ENCODE results near the gene FRYL.
A peak's percentile ranks its signal among the peaks of the same experiment; 100 is the strongest.

FRYL gene

DNA sequence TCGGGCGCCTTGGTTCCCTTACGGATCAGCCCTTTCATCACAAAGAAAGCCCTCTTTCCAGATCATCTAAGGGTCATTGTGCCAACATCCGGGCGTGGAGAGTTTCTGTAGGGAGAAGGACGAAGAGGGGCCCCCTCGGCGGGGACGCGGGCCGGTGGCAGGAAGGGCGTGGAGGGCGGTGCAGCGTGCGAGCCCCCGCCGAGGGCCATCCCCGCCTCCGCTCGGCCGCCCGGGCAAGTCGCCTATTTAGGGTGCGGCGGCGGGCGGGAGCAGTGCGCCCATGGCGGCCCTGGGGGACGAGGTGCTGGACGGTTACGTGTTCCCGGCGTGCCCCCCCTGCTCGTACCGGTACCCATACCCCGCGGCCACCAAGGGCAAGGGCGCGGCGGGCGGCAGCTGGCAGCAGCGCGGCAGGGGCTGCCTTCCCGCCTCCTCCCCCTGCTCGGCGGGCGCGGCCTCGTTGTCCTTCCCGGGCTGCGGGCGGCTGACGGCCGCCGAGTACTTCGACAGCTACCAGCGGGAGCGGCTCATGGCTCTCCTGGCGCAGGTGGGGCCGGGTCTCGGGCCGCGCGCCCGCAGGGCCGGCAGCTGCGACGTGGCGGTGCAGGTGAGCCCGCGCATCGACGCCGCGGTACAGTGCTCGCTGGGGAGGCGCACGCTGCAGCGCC, 289.9 kb downstream of the FRYL start, which contains the start of gene ZAR1:
TSS of gene ZAR1 (plus strand) at position 241 of the 668 bp plus-strand sequence. CDS start at position 281, 40 bp downstream.
- no peaks in the 10 kb centered on the region for H3K27me3 ChIP-seq (ENCODE audit: control insufficient read depth, insufficient read depth, low read length)
- TF ChIP-seq, protein P1, sequence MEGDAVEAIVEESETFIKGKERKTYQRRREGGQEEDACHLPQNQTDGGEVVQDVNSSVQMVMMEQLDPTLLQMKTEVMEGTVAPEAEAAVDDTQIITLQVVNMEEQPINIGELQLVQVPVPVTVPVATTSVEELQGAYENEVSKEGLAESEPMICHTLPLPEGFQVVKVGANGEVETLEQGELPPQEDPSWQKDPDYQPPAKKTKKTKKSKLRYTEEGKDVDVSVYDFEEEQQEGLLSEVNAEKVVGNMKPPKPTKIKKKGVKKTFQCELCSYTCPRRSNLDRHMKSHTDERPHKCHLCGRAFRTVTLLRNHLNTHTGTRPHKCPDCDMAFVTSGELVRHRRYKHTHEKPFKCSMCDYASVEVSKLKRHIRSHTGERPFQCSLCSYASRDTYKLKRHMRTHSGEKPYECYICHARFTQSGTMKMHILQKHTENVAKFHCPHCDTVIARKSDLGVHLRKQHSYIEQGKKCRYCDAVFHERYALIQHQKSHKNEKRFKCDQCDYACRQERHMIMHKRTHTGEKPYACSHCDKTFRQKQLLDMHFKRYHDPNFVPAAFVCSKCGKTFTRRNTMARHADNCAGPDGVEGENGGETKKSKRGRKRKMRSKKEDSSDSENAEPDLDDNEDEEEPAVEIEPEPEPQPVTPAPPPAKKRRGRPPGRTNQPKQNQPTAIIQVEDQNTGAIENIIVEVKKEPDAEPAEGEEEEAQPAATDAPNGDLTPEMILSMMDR (IDR thresholded peaks at IDR 0.05), result no peak
- H3K4me3 ChIP-seq (ENCODE audit: low read depth, low read length), result peak within 1 kb of the TSS; percentile 12
- H3K9ac ChIP-seq, result no peak within 1 kb of the TSS
- peak within 1 kb of the TSS; percentile 58 for H2AFZ ChIP-seq
- peak within 1 kb of the TSS; percentile 29 for H3K4me2 ChIP-seq (ENCODE audit: low read length)
- H3K4me1 ChIP-seq, result no peaks in the 10 kb centered on the region
- no peak within 1 kb of the TSS for H3K27ac ChIP-seq
- no peaks in the 10 kb centered on the region for H3K79me2 ChIP-seq
- no peaks in the 10 kb centered on the region for H3K9me3 ChIP-seq (ENCODE audit: control insufficient read depth, low read length)
- H3K36me3 ChIP-seq (ENCODE audit: control insufficient read depth, insufficient read depth, low read length), result no peaks in the 10 kb centered on the region

DNA sequence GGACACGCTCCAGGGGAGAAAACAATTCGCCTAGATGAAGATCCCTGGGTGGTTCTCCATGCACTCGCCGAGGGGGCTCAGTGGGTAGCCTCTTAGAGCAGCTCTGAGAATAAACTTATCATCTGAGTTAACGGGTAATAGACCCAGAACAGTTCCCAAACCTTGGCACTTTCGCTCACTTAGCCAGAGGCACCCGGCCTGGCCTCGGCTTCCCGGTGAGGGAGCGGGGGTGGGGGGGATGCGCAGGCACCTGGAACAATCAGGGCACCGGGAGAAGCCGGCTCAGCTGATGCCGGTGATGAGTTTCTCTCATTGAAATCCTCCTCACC, 290.4 kb downstream of the FRYL start:
- Histone ChIP-seq H3K27ac (no peak overlapping the region), H3K79me2 (no peaks in the 10 kb centered on the region), H3K36me3 (ENCODE audit: control insufficient read depth, insufficient read depth, low read length) (no peaks in the 10 kb centered on the region), H3K9ac (no peak overlapping the region), H3K9me3 (ENCODE audit: control insufficient read depth, low read length) (no peaks in the 10 kb centered on the region), H3K27me3 (ENCODE audit: control insufficient read depth, insufficient read depth, low read length) (no peaks in the 10 kb centered on the region), H3K4me3 (ENCODE audit: low read depth, low read length) (no peak overlapping the region), H2AFZ (peak overlapping the region; percentile 58), H3K4me2 (ENCODE audit: low read length) (peak overlapping the region; percentile 29), H3K4me1 (no peaks in the 10 kb centered on the region)
- TF ChIP-seq, protein P1 (IDR thresholded peaks at IDR 0.05), result no peak

DNA sequence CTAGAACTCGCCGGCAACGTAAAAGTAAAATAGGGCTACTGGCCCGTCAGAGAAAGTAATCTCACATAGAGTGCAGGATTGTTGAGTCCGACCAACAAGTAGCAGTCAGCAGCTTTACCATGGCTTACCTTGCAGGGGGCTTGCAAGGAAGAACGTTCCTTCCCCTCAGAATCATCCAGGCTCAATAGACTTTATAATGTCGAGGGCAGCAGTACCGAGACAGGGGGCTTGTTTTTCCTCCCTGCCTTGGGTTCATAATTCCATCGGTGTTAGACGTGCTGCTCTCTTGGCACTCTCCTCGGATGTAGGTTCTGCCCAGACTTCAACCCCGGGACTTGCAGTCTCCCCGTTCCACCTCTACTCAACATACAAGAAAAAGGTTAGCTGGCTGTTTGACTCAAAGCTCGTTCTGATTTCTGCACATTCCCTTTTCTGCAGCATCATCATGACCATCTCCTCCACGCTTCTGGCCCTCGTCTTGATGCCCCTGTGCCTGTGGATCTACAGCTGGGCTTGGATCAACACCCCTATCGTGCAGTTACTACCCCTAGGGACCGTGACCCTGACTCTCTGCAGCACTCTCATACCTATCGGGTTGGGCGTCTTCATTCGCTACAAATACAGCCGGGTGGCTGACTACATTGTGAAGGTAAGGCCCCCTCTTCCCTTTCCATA, 295.4 kb downstream of the FRYL start:
- H3K9ac ChIP-seq, result no peak overlapping the region
- no peak overlapping the region for H3K27ac ChIP-seq
- no peak overlapping the region for H2AFZ ChIP-seq
- no peaks in the 10 kb centered on the region for H3K9me3 ChIP-seq (ENCODE audit: control insufficient read depth, low read length)
- H3K4me3 ChIP-seq (ENCODE audit: low read depth, low read length), result no peak overlapping the region
- H3K27me3 ChIP-seq (ENCODE audit: control insufficient read depth, insufficient read depth, low read length), result peaks cover 4% of the 10 kb centered on the region
- H3K36me3 ChIP-seq (ENCODE audit: control insufficient read depth, insufficient read depth, low read length), result no peaks in the 10 kb centered on the region
- no peaks in the 10 kb centered on the region for H3K79me2 ChIP-seq
- no peaks in the 10 kb centered on the region for H3K4me1 ChIP-seq
- no peak overlapping the region for H3K4me2 ChIP-seq (ENCODE audit: low read length)
- TF ChIP-seq, protein P1 (IDR thresholded peaks at IDR 0.05), result no peak

DNA sequence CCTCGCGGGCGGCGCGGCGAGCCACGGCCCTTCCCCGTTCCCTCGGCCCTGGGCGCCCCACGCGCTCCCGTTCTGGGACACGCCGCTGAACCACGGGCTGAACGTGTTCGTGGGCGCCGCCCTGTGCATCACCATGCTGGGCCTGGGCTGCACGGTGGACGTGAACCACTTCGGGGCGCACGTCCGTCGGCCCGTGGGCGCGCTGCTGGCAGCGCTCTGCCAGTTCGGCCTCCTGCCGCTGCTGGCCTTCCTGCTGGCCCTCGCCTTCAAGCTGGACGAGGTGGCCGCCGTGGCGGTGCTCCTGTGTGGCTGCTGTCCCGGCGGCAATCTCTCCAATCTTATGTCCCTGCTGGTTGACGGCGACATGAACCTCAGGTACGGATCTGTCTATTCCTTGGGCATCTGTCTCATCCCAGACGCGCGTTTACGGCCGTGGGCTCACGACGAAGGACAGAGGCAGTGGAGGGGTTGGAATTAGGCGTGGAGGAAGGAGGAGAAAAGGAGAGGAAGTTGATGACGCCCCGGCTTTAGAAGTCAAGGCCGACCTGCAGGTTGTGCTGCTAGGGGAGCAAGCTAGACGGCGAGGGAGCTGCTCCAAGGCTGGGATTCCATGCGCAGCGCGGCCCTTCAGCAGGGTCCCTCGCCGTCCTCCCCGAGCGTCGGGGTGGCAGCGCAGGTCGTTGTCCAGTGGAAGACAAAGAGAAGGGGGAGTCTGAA, 296.1 kb downstream of the FRYL start:
- Histone ChIP-seq H2AFZ (peak overlapping the region; percentile 46), H3K27ac (no peak overlapping the region), H3K4me1 (no peaks in the 10 kb centered on the region), H3K36me3 (ENCODE audit: control insufficient read depth, insufficient read depth, low read length) (no peaks in the 10 kb centered on the region), H3K9ac (no peak overlapping the region), H3K4me3 (ENCODE audit: low read depth, low read length) (no peak overlapping the region), H3K79me2 (no peaks in the 10 kb centered on the region), H3K4me2 (ENCODE audit: low read length) (no peak overlapping the region), H3K27me3 (ENCODE audit: control insufficient read depth, insufficient read depth, low read length) (peaks cover 4% of the 10 kb centered on the region), H3K9me3 (ENCODE audit: control insufficient read depth, low read length) (no peaks in the 10 kb centered on the region)
- TF ChIP-seq, protein P1 (IDR thresholded peaks at IDR 0.05), result no peak
